Ammon's horn (tissue), 1 donor: ENCODE results near the gene IFNE.
"Not testable (repeated sequence)": the region's sequence is repeated elsewhere in the genome, so short reads cannot be mapped to it uniquely, and the experiment has no call there.

ENCODE experiments used
- DNase-seq: peaks from one replicate; pipeline ENCODE4 v3.0.0-alpha.2; 2016; ENCODE audit warnings: low spot score

Gene IFNE

DNA sequence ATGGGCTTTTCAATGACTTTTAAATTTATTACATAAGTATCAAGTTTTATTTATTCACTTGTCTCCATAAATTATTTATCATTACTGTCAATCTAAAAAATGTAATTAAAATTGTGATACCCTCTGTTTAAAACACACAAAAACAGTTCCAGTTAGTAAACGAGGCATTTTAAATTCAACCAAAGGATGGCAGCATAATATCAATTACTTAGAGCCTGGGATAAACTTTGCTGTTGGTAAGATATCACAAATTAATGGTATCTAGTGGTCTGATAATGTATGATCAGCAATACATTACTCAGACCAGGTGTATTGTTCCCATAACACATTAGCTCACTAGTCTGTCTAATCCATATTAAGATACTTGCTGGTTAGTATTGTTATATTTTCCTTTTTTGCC lies 9.6 kb upstream of the IFNE start:
- DNase-seq, result no peak

DNA sequence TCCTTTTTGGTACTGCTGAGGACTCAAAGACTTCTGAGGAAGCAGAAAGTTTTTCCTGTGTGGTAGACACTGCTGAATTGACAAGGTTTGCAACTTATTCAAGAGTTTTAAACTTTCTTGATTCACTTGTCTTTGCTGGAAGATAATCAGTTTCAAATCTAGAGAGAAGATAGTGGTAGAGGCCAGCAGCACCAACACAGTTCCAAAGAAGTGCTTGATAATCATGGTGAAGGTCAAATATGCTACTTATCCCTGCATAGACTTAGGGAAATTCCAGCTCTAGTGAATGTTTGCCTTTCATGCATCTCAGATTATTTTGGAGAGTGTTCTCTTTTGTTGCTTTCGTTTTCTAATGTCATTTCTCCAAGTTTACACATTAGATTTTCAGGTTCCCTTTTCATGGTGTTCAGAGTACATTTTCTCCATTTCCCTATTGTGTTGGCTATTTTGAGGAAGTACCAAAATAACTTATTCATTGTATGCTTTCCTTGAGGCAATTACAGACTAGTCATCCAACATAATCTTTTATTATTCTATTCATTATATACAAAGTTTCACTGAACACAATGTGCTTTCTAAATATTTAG lies 550 bp downstream of the IFNE start:
- DNase-seq, result peak; percentile 16

DNA sequence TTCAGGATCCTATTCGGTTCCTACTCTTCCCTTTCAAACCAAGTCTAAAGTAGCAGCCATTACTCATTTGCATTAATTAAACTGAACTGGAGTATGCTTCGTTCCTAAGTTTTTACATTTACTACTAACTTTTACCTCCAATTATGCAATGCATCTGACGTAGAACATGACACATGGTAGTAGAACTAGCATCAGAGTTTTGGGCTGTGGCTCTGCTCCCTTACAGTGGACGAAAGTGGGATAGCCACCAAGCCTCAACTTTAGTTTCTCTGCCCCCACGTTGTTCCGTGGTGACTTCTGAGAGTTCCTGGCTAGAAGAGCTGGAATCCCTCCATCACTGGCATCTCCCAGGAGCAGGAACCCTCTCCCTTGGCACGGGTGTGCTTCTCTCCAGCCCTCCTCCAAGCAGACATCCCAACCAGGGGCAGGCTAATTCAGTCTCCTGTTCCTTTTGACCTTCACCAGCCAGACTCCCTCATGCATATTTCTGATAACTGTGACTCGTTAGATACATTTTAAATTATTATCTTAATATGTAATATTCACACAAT lies 2.9 kb downstream of the IFNE start:
- DNase-seq, result no peak

DNA sequence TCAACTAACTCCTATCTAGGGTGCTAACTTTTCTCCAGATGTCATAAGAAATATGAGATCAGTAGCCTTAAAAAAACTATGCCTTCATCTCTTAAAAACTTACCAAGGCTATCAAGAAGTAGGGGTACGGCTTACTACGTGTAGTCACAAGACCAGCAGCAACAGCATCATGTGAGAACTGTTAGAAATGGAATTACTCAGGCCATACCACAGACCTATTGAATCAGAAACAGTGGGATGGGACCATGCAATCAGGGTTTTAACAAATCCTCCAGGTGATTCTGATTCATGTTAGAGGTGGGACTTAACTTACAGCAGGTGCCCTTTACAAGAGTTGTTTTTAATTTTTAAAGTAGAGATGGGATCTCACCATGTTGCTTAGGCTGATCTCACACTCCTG lies 4.6 kb downstream of the IFNE start:
- DNase-seq, result no peak

- no peak for DNase-seq
Observed at GRCh38 chr9:21473236-21473635, 8.9 kb downstream of the IFNE start.

DNA sequence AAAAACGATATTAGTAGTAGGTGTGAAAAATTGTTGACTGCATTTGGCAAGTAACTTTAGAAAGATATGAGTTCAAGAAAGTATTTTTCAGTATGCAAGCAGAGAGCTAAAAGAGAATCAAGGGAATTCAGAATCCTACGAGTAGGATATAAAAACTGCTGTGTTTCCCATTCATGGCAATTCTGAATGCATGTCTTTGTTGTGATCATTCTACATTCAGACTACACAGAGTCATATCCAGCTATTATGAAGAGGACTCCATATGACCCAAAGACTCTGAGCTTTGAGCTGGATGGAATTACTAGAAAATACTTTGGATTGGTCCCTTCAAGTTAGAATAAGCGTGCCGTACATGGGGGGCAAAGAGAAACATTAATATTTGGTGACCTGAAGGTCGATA lies 12.0 kb downstream of the IFNE start:
- DNase-seq, result no peak

DNA sequence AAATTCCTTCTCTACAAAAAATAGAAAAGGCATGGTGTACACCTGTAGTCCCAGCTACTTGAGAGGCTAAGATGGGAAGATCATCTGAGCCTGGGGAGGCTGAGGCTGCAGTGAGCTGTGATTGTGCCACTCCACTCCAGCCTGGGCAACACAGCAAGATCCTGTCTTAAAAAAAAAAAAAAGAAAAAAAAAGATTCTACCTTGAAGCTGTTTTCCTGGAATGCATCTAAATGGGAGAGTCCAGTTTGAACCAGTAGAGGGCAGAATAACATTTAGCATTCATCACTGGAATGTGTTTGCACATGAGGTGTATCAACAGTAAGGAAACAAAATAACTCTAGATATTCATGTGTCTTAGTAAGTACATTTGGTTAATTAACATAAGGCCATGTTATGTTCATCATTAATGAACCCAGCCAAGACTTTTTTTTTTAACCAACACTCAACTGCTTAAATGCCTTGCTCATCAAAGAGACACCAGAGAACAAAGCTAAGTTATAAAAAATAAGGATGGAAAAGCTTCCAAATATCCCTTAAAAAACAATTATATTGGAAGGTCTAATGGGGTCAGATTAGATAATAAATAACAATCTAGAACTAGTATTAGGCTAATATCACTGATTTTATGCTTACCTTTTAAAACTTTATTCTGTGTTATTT lies 16.1 kb downstream of the IFNE start:
- DNase-seq, result peak; percentile 46

- no peak for DNase-seq
Observed at GRCh38 chr9:21465138-21465537, 17.0 kb downstream of the IFNE start.

GRCh38 chr9:21461377-21461776 lies 20.7 kb downstream of the IFNE start:
- no peak for DNase-seq

DNA sequence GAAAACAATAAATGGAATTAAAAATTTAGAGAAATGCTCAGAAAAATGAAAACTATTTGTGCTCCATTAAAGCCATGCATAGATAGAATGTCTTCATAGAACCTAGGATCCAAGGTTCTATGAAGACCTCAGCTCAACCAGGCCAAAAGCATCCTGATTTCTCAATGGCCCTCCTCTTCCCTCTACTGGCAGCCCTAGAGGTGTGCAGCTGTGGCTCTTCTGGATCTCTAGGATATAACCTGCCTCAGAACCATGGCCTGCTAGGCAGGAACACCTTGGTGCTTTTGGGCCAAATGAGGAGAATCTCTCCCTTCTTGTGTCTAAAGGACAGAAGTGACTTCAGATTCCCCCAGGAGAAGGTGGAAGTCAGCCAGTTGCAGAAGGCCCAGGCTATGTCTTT lies 26.8 kb downstream of the IFNE start:
- peak; percentile 45 for DNase-seq

DNA sequence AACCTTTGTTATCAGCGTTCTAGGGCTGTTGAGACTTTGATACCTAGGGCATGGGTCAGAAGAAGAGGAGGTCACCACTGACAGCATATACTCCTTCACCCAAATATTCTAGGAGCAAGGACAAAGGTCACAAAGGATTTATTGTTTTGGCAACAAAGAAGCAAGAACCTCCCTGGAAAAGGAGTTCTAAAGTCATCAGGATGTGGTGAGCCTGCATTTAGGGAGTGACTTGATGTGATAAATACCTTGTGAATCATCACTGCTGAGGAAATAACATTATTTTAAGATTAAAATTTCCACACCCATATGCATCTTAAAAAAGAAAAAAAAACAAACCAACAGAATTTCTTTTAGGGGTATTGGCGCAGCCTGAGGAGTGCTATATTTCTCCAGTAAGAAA lies 28.0 kb downstream of the IFNE start:
- DNase-seq, result no peak

- DNase-seq, result no peak
Observed at GRCh38 chr9:21452681-21453080, 29.4 kb downstream of the IFNE start.

- no peak for DNase-seq
Observed at GRCh38 chr9:21450733-21451394, 31.2 kb downstream of the IFNE start.

DNA sequence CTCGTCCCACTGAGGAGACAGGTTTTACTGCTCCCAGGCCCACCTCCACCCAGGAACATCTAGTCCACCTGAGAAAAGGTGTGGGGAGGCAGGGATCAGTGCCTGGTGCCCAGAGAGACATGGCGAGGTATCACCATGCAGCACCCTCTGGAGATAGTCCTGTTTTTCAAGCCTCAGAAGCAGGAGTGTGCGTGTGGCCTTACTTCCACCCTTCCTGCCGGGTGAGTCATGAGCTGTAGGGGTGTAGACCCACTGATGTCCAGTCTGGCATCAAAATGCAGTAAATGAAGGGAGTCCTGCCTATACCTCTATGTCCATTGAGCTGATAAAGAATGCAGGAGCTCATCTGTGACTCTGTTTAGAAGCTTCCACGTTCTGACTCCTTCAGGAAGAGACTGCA lies 32.8 kb downstream of the IFNE start:
- DNase-seq, result not testable (repeated sequence)

GRCh38 chr9:21443849-21444625 lies 38.1 kb downstream of the IFNE start:
- DNase-seq, result no peak

DNA sequence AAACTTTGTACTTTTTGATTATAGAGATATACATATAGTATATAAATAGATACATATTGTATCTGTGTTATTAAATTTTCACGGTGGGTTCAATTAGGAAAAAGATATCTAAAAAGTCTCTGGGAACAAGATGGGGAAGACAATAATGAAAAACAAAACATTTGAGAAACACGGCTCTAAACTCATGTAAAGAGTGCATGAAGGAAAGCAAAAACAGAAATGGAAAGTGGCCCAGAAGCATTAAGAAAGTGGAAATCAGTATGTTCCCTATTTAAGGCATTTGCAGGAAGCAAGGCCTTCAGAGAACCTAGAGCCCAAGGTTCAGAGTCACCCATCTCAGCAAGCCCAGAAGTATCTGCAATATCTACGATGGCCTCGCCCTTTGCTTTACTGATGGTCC lies 42.0 kb downstream of the IFNE start, which contains the start of gene IFNA1:
Gene IFNA1 (plus strand): TSS at position 301 of the 400 bp plus-strand sequence. CDS start 69 bp downstream, at position 370.
- no peak for DNase-seq

GRCh38 chr9:21435015-21435383 lies 47.1 kb downstream of the IFNE start:
- not testable (repeated sequence) for DNase-seq

GRCh38 chr9:21434202-21435014 lies 47.7 kb downstream of the IFNE start:
- DNase-seq, result peak; percentile 74

DNA sequence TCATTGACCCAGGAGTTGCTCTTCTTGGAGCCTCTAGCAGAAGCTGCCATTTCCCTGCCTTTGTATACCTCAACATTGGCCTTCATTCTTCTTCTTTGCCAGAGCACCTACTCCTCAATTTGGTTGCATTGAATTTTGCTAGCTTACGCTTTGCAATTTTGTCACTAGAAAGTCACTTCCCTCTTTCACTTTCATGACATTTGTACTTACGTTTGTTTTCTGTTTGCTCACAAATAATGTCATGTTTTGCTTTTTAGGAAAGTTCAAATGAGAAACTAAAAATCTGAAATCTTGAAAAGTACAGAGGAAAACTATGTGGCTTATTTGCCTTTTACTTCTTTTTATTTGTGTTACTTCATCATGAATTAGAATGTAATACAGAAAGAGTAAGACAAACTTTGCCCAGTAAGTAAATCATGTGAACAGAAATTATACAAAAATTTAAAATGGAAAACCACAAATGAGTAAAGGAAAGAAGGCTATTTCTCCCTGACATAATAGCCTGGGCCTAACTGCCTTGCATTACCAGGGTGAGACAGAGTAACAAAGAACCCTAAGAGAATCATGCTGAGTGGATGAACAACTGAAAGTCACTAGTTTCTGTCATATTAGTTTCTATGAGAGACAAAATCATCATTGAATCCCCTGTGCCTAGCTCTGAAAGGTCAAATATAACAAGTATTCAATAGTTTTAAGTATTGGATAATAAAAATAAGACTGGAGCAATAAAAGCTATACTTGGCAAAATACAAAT lies 49.3 kb downstream of the IFNE start:
- no peak for DNase-seq
